Activated naive CD4-positive, alpha-beta T cell treated with anti-CD3 and anti-CD28 coated beads, Interleukin-2, amount 50 U/mL, for 16 hours (primary cell): ENCODE results near the gene TBX5.

Experiments used
- DNase-seq: peaks from one replicate; pipeline ENCODE4 v3.0.0-alpha.2; 2020

Gene TBX5

DNA sequence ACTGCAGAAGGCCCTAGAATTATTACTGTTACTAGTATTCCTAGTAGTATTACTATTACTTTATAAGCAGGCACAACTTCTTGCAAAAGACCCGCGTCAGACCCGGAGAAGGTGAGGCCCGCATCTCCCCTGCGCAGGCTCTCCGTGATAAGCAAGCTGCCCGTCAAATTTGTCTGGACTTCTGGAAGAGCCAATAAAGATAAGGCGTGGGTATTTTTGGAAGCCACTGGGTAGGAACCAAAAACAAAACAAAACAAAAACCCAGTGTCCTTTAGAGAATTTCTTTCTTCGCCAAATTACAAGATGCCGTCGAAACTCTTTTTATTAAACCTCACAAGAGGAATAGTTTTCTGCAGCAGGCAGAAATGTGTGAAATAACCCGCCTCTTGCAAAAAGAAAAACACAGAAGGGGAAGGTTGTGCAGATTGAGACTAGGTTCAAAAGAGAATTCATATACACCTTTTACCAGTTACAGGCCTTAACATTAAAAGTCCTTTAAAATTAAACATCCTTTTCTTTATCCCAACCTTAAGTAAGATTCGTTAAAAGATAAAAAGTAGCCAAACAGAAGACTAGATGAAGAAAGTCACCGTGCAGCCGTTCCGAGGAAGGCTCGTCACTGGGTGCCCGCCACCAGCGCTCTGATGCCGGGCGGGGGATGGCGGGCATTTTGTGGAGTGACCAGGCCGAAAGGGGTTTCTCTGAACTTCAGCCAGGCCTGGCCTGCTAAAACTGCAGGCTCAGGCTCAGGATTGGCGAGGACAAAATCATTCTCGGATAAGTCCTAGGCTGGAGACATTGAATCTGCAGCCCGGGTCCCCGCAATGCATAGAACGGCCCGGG is 1.6 kb downstream of the TBX5 start:
- DNase-seq, result no peak

GRCh38 chr12:114403690-114404066 is 2.3 kb downstream of the TBX5 start:
- DNase-seq, result no peak

GRCh38 chr12:114403011-114403689 is 2.8 kb downstream of the TBX5 start:
- no peak for DNase-seq

DNA sequence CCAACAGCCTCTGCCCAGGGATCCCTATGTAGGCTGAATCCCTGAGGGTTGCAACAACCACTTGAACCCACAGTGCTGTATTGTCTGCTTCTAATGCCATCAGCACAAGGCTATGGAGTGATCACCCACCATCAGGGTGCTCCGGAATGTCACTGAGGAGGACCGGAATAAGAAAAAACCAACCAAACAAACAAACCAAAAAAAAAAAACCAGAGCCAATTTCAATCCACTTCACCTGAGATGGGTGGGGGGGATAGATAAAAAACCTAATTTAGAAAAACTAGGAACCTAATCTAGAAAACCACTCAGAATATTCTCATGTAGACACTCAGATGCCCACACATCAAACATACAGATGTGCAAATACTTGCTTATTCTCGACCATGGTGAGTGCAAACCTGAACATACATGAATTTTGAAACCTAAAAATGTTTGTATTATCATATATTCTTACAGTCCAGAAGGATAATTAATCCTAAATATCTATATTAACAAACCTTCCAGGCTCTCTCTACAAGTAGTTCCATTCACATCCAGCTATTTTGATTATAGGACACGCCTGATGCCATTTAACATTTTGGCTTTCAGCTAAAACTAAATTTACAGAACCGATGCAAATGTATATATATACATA is 3.7 kb downstream of the TBX5 start:
- no peak for DNase-seq

DNA sequence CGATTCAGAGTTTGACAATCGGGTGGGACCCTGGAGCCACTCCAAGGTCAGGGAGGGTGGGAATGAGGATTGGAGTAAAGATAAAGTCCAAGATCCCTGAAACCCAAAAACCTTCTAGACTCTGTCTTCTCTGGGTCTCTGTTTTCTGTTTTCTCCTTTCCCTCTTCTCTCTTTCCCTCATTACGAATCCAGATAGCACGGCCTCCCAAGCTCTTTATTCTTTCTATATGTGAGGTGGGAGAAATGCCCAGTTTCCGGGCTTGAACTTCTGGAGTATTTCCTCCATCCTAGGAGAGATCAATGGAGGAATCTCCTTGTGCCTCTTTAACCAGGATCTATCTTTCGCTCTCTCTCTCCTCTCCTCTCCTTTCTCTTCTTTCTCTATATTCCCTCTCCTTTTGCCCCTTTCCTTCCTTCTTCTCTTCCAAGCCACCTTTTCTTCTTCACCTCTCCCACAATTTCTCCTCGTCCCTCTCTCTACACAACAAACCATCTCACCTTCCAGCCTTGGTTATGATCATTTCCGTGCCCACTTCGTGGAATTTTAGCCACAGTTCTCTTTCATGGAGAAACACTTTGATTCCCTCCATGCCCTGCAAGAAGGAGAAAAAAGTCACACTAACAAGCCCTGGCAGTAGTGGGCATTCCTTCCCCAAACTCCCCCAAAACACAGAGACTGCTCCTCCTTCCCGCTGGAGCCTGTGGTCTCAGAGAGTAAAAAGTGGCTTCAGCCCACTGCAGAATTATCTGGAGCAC is 4.4 kb downstream of the TBX5 start:
- DNase-seq, result no peak

GRCh38 chr12:114400925-114401324 is 5.0 kb downstream of the TBX5 start:
- no peak for DNase-seq

DNA sequence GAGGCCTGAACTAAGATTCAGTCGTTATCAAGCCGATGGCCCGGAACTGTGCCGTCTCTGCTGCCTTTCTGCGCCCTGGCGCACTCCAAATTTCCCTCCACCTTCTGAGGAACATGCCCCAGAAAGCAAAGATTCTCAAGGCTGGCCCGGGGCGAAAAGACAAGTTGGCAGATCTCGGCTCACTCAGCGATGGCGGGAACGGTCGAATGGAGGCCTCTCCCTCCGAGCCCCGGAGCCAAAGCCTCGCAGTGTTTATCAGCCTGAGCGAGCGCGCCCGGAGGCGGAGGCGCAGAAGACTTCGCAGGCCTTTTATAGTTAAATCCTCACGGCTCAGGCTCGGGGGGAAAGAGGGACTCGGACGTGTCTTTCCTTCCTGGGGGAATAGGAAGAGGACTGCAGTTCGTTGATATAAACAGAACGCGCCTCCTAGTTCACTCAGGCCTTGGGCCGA is 5.6 kb downstream of the TBX5 start:
- DNase-seq, result no peak

- DNase-seq, result no peak
Measured at GRCh38 chr12:114399664-114400211, 6.2 kb downstream of the TBX5 start.

- no peak for DNase-seq
Measured at GRCh38 chr12:114397978-114398881, 7.7 kb downstream of the TBX5 start.

DNA sequence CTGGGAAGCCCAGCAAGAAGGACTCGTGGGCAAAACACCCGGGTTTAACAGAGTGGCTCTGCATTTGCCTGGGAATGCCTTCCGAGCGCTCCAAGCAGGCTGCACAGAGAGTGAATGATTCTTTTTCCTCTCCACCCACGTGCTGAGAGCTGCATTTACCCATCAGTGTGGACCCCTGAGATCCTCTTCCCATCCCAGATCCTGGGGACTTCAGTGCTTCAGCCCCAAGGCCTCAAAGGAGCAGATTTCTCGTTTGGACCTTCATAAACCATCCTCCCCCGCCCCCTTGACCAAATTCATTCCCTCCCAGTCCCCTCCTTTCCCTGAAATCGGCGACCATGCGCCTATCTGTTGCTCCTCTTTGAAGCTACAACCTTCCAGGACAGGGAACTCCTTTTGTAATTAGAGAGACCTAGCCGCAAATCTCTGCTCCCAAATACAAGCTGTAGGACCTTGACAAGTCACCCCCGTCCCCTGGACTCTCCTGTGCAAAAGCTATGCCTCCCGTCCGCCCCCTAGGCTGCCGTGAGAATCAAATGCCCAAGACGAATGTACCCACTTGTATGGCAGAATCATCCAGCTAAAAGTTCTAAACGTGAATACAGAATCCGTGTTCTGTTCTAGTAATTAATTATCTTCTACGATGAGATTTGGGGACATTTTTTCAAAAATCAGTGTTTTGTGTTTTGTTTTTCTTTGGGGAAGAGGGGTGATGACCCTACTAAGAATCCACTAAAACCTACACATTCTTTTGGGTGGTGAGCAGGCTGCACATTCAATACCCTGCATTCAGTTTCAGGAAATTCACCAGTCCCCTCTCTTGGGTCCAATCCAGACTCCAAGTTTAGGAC is 8.8 kb downstream of the TBX5 start:
- no peak for DNase-seq

- DNase-seq, result no peak
Measured at GRCh38 chr12:114396153-114396868, 9.6 kb downstream of the TBX5 start.

DNA sequence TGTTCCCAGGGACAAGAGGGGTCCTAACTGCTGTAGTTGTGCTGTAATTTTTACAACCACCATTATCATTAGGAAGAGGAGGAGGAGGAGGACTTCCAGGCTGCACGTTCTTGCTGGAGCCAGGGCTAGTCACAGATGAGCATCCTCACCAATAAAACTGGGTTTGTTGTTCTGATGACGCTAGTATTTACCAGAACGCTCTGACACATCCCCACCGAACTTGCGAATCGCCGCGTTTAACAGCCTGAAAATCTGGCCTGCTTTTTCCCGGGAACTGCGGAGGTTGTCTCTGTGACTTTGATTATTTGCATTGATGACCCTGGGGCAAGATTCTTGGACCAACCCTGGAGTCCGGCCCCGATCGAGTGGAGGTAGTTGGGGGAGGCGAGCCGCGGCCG is 10.2 kb downstream of the TBX5 start:
- no peak for DNase-seq

- DNase-seq, result no peak
Measured at GRCh38 chr12:114395233-114395632, 10.7 kb downstream of the TBX5 start.

DNA sequence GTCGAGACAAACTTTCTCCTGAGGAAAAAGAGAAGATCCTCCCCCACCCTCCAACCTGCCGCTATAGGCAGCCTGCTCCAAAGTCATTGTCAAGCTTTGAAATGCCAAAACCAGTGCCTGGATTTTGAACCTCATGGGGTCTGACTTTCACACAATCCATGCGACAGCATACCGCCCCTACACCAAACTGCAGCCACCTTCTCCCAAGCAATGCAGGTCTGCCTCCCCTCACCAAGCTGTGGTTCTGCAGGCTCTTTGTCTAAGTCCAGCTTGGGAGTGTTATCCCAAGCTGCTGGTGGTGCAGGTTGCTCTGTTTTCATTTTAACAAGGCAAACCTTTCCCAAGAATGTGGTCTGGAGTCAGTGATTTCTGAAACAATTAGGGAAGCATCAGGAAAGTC is 12.4 kb downstream of the TBX5 start:
- DNase-seq, result no peak

GRCh38 chr12:114392909-114393308 is 13.0 kb downstream of the TBX5 start:
- DNase-seq, result no peak

- DNase-seq, result no peak
Measured at GRCh38 chr12:114391088-114391487, 14.9 kb downstream of the TBX5 start.

- no peak for DNase-seq
Measured at GRCh38 chr12:114384739-114385138, 21.2 kb downstream of the TBX5 start.

GRCh38 chr12:114381177-114381576 is 24.8 kb downstream of the TBX5 start:
- no peak for DNase-seq

DNA sequence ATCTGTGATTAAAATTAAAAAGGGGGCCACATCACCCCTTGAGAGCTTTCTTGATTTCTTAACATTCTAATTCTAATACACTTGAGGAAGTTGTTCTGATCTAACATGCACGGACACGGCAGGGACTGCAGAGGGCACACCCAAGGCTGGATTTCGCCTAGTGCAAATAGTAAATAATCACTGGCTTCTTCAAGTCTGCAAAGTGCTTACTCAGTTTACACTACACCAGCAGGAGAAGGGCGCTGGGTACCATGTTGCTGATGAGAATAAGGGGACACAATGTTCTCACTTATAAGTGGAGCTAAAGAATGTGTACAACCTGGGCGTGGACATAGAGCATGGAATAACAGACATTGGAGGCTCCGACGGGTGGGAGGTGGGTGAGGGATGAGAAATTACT is 34.2 kb downstream of the TBX5 start:
- no peak for DNase-seq

GRCh38 chr12:114371250-114371649 is 34.7 kb downstream of the TBX5 start:
- no peak for DNase-seq
